HL-60 (cell line): ENCODE results near the gene ACBD7.

Experiments
- GABPA ChIP-seq: IDR thresholded peaks from 2 replicates; pipeline ENCODE4 v1.6.1; 2012; ENCODE audit warnings: low read depth
- POLR2AphosphoS5 ChIP-seq: IDR thresholded peaks from 2 replicates; pipeline ENCODE4 v1.6.1; 2012; ENCODE audit warnings: low read depth
- SPI1 ChIP-seq: IDR thresholded peaks from 2 replicates; pipeline ENCODE4 v1.6.1; 2012; ENCODE audit warnings: low read depth, mild to moderate bottlenecking, borderline replicate concordance
- TF ChIP-seq, protein P1 (sequence below): IDR thresholded peaks from one replicate; pipeline ENCODE4 v1.5.1; 2011; ENCODE audit warnings: low read length, control low read depth, inconsistent platforms; ENCODE audit not compliant: insufficient read depth
- TF ChIP-seq, protein P2 (sequence below): IDR thresholded peaks from 2 replicates; pipeline ENCODE4 v1.6.1; 2012; ENCODE audit warnings: low read depth; ENCODE audit not compliant: insufficient replicate concordance

DNA sequence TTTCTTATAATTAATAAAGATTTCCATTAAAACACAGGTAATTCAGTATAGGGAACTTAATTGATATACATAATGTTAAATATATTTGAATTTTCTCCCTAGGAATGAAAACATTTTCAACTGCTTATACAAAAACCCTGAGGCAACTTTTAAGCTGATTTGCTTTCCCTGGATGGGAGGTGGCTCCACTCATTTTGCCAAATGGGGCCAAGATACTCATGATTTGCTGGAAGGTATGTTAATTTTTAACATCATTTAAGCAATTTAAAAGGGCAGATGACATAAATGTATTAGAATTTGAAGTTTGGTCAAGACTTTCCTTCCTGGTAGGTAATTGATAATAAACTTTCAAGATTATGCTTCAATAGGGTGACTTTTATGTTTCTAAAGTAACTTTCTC lies 39.0 kb downstream of the ACBD7 start:
- TF ChIP-seq, protein P1, sequence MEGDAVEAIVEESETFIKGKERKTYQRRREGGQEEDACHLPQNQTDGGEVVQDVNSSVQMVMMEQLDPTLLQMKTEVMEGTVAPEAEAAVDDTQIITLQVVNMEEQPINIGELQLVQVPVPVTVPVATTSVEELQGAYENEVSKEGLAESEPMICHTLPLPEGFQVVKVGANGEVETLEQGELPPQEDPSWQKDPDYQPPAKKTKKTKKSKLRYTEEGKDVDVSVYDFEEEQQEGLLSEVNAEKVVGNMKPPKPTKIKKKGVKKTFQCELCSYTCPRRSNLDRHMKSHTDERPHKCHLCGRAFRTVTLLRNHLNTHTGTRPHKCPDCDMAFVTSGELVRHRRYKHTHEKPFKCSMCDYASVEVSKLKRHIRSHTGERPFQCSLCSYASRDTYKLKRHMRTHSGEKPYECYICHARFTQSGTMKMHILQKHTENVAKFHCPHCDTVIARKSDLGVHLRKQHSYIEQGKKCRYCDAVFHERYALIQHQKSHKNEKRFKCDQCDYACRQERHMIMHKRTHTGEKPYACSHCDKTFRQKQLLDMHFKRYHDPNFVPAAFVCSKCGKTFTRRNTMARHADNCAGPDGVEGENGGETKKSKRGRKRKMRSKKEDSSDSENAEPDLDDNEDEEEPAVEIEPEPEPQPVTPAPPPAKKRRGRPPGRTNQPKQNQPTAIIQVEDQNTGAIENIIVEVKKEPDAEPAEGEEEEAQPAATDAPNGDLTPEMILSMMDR = no peak
- TF ChIP-seq, protein P2, sequence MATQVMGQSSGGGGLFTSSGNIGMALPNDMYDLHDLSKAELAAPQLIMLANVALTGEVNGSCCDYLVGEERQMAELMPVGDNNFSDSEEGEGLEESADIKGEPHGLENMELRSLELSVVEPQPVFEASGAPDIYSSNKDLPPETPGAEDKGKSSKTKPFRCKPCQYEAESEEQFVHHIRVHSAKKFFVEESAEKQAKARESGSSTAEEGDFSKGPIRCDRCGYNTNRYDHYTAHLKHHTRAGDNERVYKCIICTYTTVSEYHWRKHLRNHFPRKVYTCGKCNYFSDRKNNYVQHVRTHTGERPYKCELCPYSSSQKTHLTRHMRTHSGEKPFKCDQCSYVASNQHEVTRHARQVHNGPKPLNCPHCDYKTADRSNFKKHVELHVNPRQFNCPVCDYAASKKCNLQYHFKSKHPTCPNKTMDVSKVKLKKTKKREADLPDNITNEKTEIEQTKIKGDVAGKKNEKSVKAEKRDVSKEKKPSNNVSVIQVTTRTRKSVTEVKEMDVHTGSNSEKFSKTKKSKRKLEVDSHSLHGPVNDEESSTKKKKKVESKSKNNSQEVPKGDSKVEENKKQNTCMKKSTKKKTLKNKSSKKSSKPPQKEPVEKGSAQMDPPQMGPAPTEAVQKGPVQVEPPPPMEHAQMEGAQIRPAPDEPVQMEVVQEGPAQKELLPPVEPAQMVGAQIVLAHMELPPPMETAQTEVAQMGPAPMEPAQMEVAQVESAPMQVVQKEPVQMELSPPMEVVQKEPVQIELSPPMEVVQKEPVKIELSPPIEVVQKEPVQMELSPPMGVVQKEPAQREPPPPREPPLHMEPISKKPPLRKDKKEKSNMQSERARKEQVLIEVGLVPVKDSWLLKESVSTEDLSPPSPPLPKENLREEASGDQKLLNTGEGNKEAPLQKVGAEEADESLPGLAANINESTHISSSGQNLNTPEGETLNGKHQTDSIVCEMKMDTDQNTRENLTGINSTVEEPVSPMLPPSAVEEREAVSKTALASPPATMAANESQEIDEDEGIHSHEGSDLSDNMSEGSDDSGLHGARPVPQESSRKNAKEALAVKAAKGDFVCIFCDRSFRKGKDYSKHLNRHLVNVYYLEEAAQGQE = no peak
- TF ChIP-seq POLR2AphosphoS5 (no peak), GABPA (no peak), SPI1 (no peak)
